H9 (cell line): ENCODE results near the gene NFYC. TPM values are rescaled to one million over a fixed set of nuclear protein-coding genes. Genes with fewer than 3 reads are reported as not detected.

Source experiments
- DNase-seq: peaks from one replicate; pipeline ENCODE4 v3.0.0-alpha.2; 2017
- H2AFZ ChIP-seq: one replicate; pipeline ENCODE4 v1.6.1; 2013; ENCODE audit warnings: mild to moderate bottlenecking, low read length, control low read depth, moderate library complexity
- H2AK5ac ChIP-seq: 2 replicates; pipeline ENCODE4 v1.6.1; 2013; ENCODE audit warnings: low read length, control low read depth, mixed read lengths; ENCODE audit not compliant: insufficient read length
- H2BK120ac ChIP-seq: one replicate; pipeline ENCODE4 v1.6.1; 2013; ENCODE audit warnings: low read depth, mild to moderate bottlenecking, low read length, control low read depth, inconsistent platforms; ENCODE audit not compliant: poor library complexity, severe bottlenecking
- H2BK12ac ChIP-seq: 2 replicates; pipeline ENCODE4 v1.6.1; 2013; ENCODE audit warnings: low read length, control low read depth, mixed read lengths, low read depth; ENCODE audit not compliant: insufficient read length
- H2BK15ac ChIP-seq: 2 replicates; pipeline ENCODE4 v1.6.1; 2013; ENCODE audit warnings: low read depth, low read length, control low read depth
- H2BK20ac ChIP-seq: one replicate; pipeline ENCODE4 v1.6.1; 2013; ENCODE audit warnings: low read depth, mild to moderate bottlenecking, low read length, control low read depth, inconsistent platforms; ENCODE audit not compliant: poor library complexity, severe bottlenecking
- H2BK5ac ChIP-seq: 2 replicates; pipeline ENCODE4 v1.6.1; 2013; ENCODE audit warnings: low read length, control low read depth, mixed read lengths; ENCODE audit not compliant: insufficient read length
- H3K14ac ChIP-seq: 2 replicates; pipeline ENCODE4 v1.6.1; 2013; ENCODE audit warnings: low read length, control low read depth; ENCODE audit not compliant: insufficient read depth
- H3K18ac ChIP-seq: 2 replicates; pipeline ENCODE4 v1.6.1; 2013; ENCODE audit warnings: low read depth, mild to moderate bottlenecking, mixed read lengths, low read length, control low read depth; ENCODE audit not compliant: insufficient read length
- H3K23ac ChIP-seq: 2 replicates; pipeline ENCODE4 v1.6.1; 2013; ENCODE audit warnings: low read length, control low read depth, mixed read lengths, low read depth; ENCODE audit not compliant: insufficient read length
- H3K23me2 ChIP-seq: 2 replicates; pipeline ENCODE4 v1.6.1; 2013; ENCODE audit warnings: low read depth, mild to moderate bottlenecking, mixed read lengths, low read length, control low read depth; ENCODE audit not compliant: insufficient read length, poor library complexity, severe bottlenecking
- H3K27ac ChIP-seq: 2 replicates; pipeline ENCODE4 v1.5.1; 2013; ENCODE audit warnings: low read length, control low read depth, mixed read lengths, low read depth; ENCODE audit not compliant: insufficient read length
- H3K27me3 ChIP-seq: 2 replicates; pipeline ENCODE4 v1.6.1; 2013; ENCODE audit warnings: low read length, control low read depth, inconsistent platforms; ENCODE audit not compliant: insufficient read depth
- H3K4ac ChIP-seq: 2 replicates; pipeline ENCODE4 v1.6.1; 2013; ENCODE audit warnings: low read depth, mild to moderate bottlenecking, control low read depth, inconsistent platforms, low read length, moderate library complexity
- H3K4me1 ChIP-seq: 2 replicates; pipeline ENCODE4 v1.6.1; 2013; ENCODE audit warnings: low read length, control low read depth, inconsistent platforms; ENCODE audit not compliant: insufficient read depth
- H3K4me2 ChIP-seq: 2 replicates; pipeline ENCODE4 v1.6.1; 2013; ENCODE audit warnings: low read length, control low read depth, mixed read lengths; ENCODE audit not compliant: insufficient read length, insufficient read depth
- H3K56ac ChIP-seq: 2 replicates; pipeline ENCODE4 v1.6.1; 2013; ENCODE audit warnings: low read depth, mild to moderate bottlenecking, mixed read lengths, low read length, control low read depth; ENCODE audit not compliant: insufficient read length
- H3K79me1 ChIP-seq: 2 replicates; pipeline ENCODE4 v1.6.1; 2013; ENCODE audit warnings: low read depth, mild to moderate bottlenecking, moderate library complexity, low read length, control low read depth, inconsistent platforms; ENCODE audit not compliant: insufficient read depth, poor library complexity, severe bottlenecking
- H3K79me2 ChIP-seq: 2 replicates; pipeline ENCODE4 v1.6.1; 2013; ENCODE audit warnings: low read length, control low read depth, inconsistent platforms; ENCODE audit not compliant: insufficient read depth
- H3K9ac ChIP-seq: 2 replicates; pipeline ENCODE4 v1.6.1; 2013; ENCODE audit warnings: low read length, control low read depth, mixed read lengths; ENCODE audit not compliant: insufficient read length; ENCODE audit errors: extremely low read depth
- H3K9me3 ChIP-seq: one replicate; pipeline ENCODE4 v1.6.1; 2013; ENCODE audit warnings: low read depth, low read length, inconsistent platforms; ENCODE audit not compliant: control insufficient read depth
- H3T11ph ChIP-seq: one replicate; pipeline ENCODE4 v1.6.1; 2013; ENCODE audit warnings: mild to moderate bottlenecking, low read length, control low read depth, inconsistent platforms
- H4K20me1 ChIP-seq: one replicate; pipeline ENCODE4 v1.6.1; 2013; ENCODE audit not compliant: control insufficient read depth, insufficient read length, insufficient read depth
- H4K5ac ChIP-seq: 2 replicates; pipeline ENCODE4 v1.6.1; 2013; ENCODE audit warnings: low read depth, mild to moderate bottlenecking, mixed read lengths, low read length, control low read depth; ENCODE audit not compliant: insufficient read length
- H4K8ac ChIP-seq: replicated peaks from 2 replicates; pipeline ENCODE4 v1.6.1; 2013; ENCODE audit warnings: low read length, control low read depth, mixed read lengths, low read depth; ENCODE audit not compliant: insufficient read length
- H4K91ac ChIP-seq: 2 replicates; pipeline ENCODE4 v1.6.1; 2013; ENCODE audit warnings: low read depth, mild to moderate bottlenecking, moderate library complexity, mixed read lengths, low read length, control low read depth; ENCODE audit not compliant: insufficient read length
- H3K27ac Mint-ChIP-seq, 3 experiments: 2 replicates in 2 of 3; 3 replicates in 1 of 3; pipeline ENCODE4 v1.8.0; 2020 to 2021; ENCODE audit warnings: mixed read lengths in 3 of 3, mild to moderate bottlenecking in 1 of 3, moderate library complexity in 1 of 3
- H3K27me3 Mint-ChIP-seq: 2 replicates; pipeline ENCODE4 v1.8.0; 2021; ENCODE audit warnings: low read depth, mild to moderate bottlenecking, moderate library complexity, mixed read lengths
- H3K36me3 Mint-ChIP-seq, 3 experiments: 2 replicates in 2 of 3; 3 replicates in 1 of 3; pipeline ENCODE4 v1.8.0; 2020 to 2021; ENCODE audit warnings: low read depth in 3 of 3, mixed read lengths in 3 of 3; ENCODE audit not compliant: insufficient read depth in 1 of 3
- H3K4me1 Mint-ChIP-seq, 2 experiments: 2 replicates each; pipeline ENCODE4 v1.8.0; 2020; ENCODE audit warnings: mixed read lengths in 2 of 2
- H3K4me3 Mint-ChIP-seq, 2 experiments: 2 replicates in 1 of 2; 3 replicates in 1 of 2; pipeline ENCODE4 v1.8.0; 2020 to 2021; ENCODE audit warnings: mild to moderate bottlenecking in 2 of 2, mixed read lengths in 2 of 2, moderate library complexity in 1 of 2
- H3K9me3 Mint-ChIP-seq, 2 experiments: 2 replicates in 1 of 2; 3 replicates in 1 of 2; pipeline ENCODE4 v1.8.0; 2020; ENCODE audit warnings: mild to moderate bottlenecking in 2 of 2, mixed read lengths in 2 of 2, moderate library complexity in 1 of 2
- WGBS: extraction: QIAGEN DNeasy Blood & Tissue Kit; methylation state at CpG from one replicate; pipeline ENCODE4 v1.1.7; 2013; ENCODE audit warnings: missing lambda C conversion rate, low lambda C conversion rate, mixed read lengths; ENCODE audit not compliant: insufficient read length; ENCODE audit errors: extremely low coverage; 5-methylcytosine and 5-hydroxymethylcytosine counted together
- total RNA-seq: library from RNA; stranded (reverse); gene quantifications from 2 replicates; pipeline ENCODE4 v1.2.1, GENCODE V29; 2021
- TF ChIP-seq, protein P1 (sequence below): fragments of 200-600 bp; sonication (generic); conservative IDR thresholded peaks from 3 replicates; pipeline ENCODE4 v1.8.0; 2021; ENCODE audit warnings: antibody characterized with exemption, mild to moderate bottlenecking

The NFYC gene
- total RNA-seq, 1 experiment from 2014 or later = 54.7 TPM

DNA sequence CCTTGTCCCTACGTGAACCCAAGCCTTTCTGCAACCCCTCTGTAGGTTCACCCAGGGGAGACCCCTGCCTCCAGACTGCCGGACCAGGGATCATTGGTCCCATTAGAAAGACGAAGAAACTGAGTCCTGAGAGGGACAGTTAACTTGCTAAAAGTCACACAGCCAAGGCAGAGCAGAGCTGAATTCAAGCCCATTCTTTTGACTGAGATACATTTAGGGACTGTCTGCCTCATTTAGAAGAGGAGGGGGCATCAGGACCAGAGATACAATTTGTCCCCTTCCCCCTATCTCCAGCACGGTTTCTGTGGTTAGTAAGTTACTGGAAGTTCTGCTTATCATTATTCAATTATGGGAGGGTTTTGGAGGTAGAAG lies 111.2 kb downstream of the NFYC start:
- TF ChIP-seq, protein P1, sequence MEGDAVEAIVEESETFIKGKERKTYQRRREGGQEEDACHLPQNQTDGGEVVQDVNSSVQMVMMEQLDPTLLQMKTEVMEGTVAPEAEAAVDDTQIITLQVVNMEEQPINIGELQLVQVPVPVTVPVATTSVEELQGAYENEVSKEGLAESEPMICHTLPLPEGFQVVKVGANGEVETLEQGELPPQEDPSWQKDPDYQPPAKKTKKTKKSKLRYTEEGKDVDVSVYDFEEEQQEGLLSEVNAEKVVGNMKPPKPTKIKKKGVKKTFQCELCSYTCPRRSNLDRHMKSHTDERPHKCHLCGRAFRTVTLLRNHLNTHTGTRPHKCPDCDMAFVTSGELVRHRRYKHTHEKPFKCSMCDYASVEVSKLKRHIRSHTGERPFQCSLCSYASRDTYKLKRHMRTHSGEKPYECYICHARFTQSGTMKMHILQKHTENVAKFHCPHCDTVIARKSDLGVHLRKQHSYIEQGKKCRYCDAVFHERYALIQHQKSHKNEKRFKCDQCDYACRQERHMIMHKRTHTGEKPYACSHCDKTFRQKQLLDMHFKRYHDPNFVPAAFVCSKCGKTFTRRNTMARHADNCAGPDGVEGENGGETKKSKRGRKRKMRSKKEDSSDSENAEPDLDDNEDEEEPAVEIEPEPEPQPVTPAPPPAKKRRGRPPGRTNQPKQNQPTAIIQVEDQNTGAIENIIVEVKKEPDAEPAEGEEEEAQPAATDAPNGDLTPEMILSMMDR = no peak
- DNase-seq = no peak
- no peak overlapping the region for H3K14ac ChIP-seq
- no peak overlapping the region for H3K27ac ChIP-seq
- H3K9me3 Mint-ChIP-seq = no peaks in the 10 kb centered on the region
- H3K79me1 ChIP-seq = no peaks in the 10 kb centered on the region
- no peak overlapping the region for H3K23ac ChIP-seq
- WGBS = no CpG with 5 or more reads among the region's 4 CpGs
- no peak overlapping the region for H2BK5ac ChIP-seq
- no peak overlapping the region for H3K18ac ChIP-seq
- H3K36me3 Mint-ChIP-seq = no peaks in the 10 kb centered on the region
- no peak overlapping the region for H4K8ac ChIP-seq
- H2BK15ac ChIP-seq = no peak overlapping the region
- H3K23me2 ChIP-seq = peaks cover 3% of the 10 kb centered on the region
- H3K9me3 ChIP-seq = no peaks in the 10 kb centered on the region
- 0 out of 2 replicates have a peak, but pooled peaks cover 5% of the 10 kb centered on the region for H3K4me1 ChIP-seq
- no peak overlapping the region for H3K4ac ChIP-seq
- H2BK12ac ChIP-seq = no peak overlapping the region
- H3K4me2 ChIP-seq = peak overlapping the region; percentile 28
- peak overlapping the region; percentile 42 to 60; a peak in 3 of 5 replicates for H3K4me3 Mint-ChIP-seq
- H4K20me1 ChIP-seq = no peaks in the 10 kb centered on the region
- no peak overlapping the region for H4K91ac ChIP-seq
- no peak overlapping the region for H3K9ac ChIP-seq
- H3K56ac ChIP-seq = no peak overlapping the region
- H2BK20ac ChIP-seq = no peak overlapping the region
- no peak overlapping the region for H3T11ph ChIP-seq
- no peak overlapping the region for H2AFZ ChIP-seq
- peaks cover 48 to 64% of the 10 kb centered on the region in 2 experiments for H3K4me1 Mint-ChIP-seq
- H3K79me2 ChIP-seq = no peaks in the 10 kb centered on the region
- H3K27ac Mint-ChIP-seq = no peak overlapping the region; a peak in 1 of 7 replicates
- no peak overlapping the region for H2AK5ac ChIP-seq
- no peak overlapping the region for H2BK120ac ChIP-seq
- H3K27me3 Mint-ChIP-seq = peaks cover 23% of the 10 kb centered on the region
- no peak overlapping the region for H4K5ac ChIP-seq
- no peaks in the 10 kb centered on the region for H3K27me3 ChIP-seq
